Measurements from ENCODE around the gene CFAP43.

CFAP43 gene

DNA sequence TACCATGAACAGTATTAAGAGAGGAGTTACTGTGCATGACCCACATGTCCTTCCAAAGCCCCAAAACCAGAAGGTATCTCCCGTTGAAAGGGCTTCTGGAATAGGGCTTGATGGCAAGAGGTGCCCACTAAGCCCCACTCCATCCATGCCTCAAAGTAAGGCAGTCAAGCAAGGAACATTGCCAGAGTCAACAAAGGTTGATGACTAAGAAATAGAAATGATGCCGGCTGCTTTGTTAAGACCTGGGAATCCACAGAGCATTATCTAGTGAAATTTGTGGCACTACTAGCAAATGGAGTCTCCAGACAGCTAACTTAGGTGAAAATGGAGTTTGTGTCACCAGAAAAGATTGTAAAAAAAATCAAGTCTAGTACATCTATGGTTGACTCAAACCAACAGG is 104.0 kb downstream of the CFAP43 start:
- TF ChIP-seq POU2F2 (IDR thresholded peaks at IDR 0.05; ENCODE audit: low read depth, low read length) (no peak), POLR2AphosphoS5 (IDR thresholded peaks at IDR 0.05; ENCODE audit: low read depth, low read length) (no peak), PAX5 (IDR thresholded peaks at IDR 0.05; ENCODE audit: insufficient read depth, low read length, severe bottlenecking) (no peak)
- FAIRE-seq (no peak), DNase-seq (ENCODE audit: insufficient read length, low spot score) (no peak)

DNA sequence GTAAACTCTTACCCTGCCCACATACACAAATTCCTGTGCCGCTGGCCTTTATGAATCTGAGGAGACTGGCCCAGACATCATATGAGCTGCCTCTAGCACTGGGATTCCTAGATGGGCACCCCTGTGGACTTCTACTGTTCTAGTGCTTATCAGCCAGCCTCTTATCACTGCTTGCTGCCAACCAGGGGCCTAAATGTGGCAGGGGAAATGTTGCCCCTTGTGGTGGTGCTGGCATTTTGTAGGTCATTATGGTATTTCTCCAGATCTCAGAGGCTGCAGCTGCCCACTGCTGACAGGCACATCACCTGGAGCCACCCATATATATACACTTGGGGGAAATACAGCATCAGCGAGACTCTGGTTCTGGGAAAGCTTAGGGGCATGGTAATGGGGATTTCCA is 104.8 kb downstream of the CFAP43 start:
- peak; percentile 76 for FAIRE-seq
- no peak for TF ChIP-seq TAF1 (IDR thresholded peaks at IDR 0.05; ENCODE audit: low read depth, low read length)
- no peak for TF ChIP-seq PAX5 (IDR thresholded peaks at IDR 0.05; ENCODE audit: insufficient read depth, low read length, severe bottlenecking)
- no peak for TF ChIP-seq SPI1 (IDR thresholded peaks at IDR 0.05; ENCODE audit: low read depth, low read length)
- no peak for TF ChIP-seq POLR2AphosphoS5 (IDR thresholded peaks at IDR 0.05; ENCODE audit: low read depth, low read length)
- TF ChIP-seq POLR2A (IDR thresholded peaks at IDR 0.05; ENCODE audit: low read depth, low read length): no peak
- TF ChIP-seq POU2F2 (IDR thresholded peaks at IDR 0.05; ENCODE audit: low read depth, low read length): no peak
- no peak for DNase-seq (ENCODE audit: insufficient read length, low spot score)

DNA sequence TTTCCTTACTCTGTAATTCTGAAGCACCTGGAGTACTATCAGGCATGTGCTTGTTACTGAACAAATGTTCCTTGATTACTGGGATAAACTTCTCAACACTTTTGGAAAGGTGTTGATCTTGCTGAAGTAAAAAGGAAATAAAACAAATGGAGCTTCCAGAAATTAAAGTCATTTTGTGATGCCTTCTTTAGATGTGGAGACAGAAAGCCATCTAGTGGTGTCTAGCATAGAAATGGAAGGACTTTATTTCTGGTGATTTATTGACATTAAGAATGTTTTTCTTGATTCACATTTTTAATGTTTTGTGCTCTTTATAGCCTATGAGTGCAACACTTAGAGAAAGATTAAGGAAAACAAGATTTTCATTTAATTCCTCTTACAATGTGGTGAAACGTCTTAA is 108.8 kb downstream of the CFAP43 start:
- no peak for TF ChIP-seq PAX5 (IDR thresholded peaks at IDR 0.05; ENCODE audit: insufficient read depth, low read length, severe bottlenecking)
- TF ChIP-seq POLR2AphosphoS5 (IDR thresholded peaks at IDR 0.05; ENCODE audit: low read depth, low read length): no peak
- TF ChIP-seq POU2F2 (IDR thresholded peaks at IDR 0.05; ENCODE audit: low read depth, low read length): no peak
- no peak for TF ChIP-seq SPI1 (IDR thresholded peaks at IDR 0.05; ENCODE audit: low read depth, low read length)
- no peak for TF ChIP-seq TAF1 (IDR thresholded peaks at IDR 0.05; ENCODE audit: low read depth, low read length)
- TF ChIP-seq POLR2A (IDR thresholded peaks at IDR 0.05; ENCODE audit: low read depth, low read length): no peak
- DNase-seq (ENCODE audit: insufficient read length, low spot score) (no peak), FAIRE-seq (peak; percentile 58)

DNA sequence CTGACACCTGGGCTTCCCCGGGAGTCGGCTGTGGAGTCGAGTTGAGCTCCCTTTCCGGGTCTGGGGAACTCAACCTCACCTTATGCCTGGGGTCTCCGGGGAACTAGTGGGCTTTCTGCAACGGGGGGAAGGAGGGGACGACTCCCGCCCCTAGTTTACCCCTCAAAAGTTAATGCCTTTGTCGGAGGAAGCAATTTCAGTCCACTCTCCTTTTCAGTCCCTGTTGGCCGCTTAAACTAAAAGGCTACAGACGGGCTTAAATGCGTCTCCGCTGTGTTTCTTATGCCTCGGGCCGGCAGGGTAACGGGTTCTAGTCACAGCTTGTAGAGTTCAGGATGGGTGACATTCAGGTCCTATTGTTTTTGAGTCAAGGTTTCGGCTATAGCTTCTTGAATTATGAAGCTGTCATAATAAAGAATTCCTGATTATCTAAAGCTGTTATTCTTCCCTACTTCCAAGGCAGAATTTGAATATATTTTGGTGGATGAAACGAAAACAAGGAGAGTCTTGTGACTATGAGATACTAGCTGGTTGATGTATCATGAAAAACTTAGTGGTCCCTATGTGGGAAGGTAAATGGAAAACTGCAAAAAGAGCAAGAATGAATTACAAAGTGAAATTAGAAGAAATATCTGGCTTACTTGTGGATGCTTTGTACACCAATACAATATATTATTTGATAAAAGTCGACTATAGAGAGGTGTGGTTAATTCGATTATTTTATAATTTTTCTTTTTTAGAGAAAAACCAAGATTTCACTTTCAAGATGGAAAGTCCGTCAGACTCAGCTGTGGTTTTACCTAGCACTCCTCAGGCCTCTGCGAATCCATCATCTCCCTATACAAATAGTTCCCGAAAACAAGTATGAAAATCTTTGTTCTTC is 109.7 kb downstream of the CFAP43 start:
- TF ChIP-seq POLR2A (IDR thresholded peaks at IDR 0.05; ENCODE audit: low read depth, low read length): no peak
- no peak for TF ChIP-seq POLR2AphosphoS5 (IDR thresholded peaks at IDR 0.05; ENCODE audit: low read depth, low read length)
- no peak for TF ChIP-seq SPI1 (IDR thresholded peaks at IDR 0.05; ENCODE audit: low read depth, low read length)
- no peak for TF ChIP-seq TAF1 (IDR thresholded peaks at IDR 0.05; ENCODE audit: low read depth, low read length)
- TF ChIP-seq PAX5 (IDR thresholded peaks at IDR 0.05; ENCODE audit: insufficient read depth, low read length, severe bottlenecking): no peak
- no peak for TF ChIP-seq POU2F2 (IDR thresholded peaks at IDR 0.05; ENCODE audit: low read depth, low read length)
- DNase-seq (ENCODE audit: insufficient read length, low spot score): no peak
- FAIRE-seq: no peak

DNA sequence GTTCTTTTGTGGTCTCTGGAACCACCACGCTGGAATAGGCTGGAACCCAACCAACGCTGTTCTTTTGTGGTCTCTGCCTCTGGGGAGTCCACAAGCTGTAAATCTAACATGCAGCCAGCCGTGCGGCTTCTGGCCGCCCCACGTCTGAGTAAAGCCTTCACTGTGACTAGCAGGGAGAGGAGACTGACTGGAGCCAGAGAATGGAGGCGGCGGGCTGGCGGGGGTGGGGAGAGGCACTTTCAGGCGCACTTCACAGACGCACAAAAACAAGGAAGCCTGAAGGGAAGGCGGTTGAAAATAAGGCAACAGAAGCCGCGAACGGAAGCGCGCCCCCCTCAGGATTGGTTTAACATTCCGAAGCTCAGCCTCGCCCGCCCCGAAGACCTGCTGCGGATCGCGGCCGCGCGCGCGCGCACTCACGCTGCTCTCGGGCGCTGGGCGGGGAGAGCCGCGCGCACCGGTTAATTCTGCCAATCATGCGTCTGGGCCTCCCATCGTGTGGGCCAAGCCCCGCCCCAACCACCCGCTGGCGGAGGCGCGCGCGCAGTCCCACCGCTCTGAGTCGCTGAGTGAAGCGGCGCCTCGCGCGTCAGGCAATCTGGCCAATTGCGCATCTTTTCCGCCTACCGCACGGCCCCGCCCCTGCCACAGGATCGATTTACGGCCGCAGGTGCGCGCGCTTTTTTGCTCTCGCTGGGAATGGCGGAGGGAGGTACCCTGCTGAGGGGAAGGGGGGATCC is 110.5 kb downstream of the CFAP43 start, which contains the start of gene SFR1:
Gene SFR1 (plus strand): TSS at position 687 of the 740 bp plus-strand sequence. CDS start 13 bp downstream, at position 700.
- FAIRE-seq (peak; percentile 100), DNase-seq (ENCODE audit: insufficient read length, low spot score) (peak; percentile 72)
- TF ChIP-seq POLR2A (IDR thresholded peaks at IDR 0.05; ENCODE audit: low read depth, low read length) (peak; percentile 95), SPI1 (IDR thresholded peaks at IDR 0.05; ENCODE audit: low read depth, low read length) (0 out of 2 replicates have a peak, but pooled peaks have one; percentile 30), TAF1 (IDR thresholded peaks at IDR 0.05; ENCODE audit: low read depth, low read length) (peak; percentile 95), POLR2AphosphoS5 (IDR thresholded peaks at IDR 0.05; ENCODE audit: low read depth, low read length) (peak; percentile 90), POU2F2 (IDR thresholded peaks at IDR 0.05; ENCODE audit: low read depth, low read length) (no peak; the same call in 1 of the 2 replicates), PAX5 (IDR thresholded peaks at IDR 0.05; ENCODE audit: insufficient read depth, low read length, severe bottlenecking) (no peak)

DNA sequence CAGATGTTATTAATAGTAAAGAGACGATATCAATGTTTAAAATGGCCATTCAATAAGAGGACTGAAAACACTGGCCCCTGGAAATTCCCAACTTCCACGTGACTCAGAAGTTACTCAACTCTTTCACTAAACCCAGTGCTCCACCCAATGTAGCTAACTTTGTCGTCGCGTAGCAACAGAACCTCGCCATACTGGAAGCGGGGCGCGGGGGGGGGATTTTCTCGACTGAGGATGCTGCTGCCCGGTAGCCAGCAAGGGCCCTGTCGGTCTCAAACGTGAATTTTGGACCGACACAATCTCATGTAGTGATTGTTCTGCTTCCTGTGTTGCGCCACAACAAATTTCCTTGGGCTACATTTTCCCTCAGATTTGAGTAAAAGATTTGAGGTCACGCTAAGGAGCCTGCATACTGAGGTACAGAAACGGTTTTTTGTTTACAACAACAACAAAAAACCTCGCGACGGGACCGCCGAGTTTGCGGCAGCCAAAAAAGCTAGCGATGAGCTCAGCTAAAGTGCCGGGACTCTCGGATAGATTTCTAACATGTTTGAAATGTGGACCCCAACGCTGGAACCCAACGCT is 111.2 kb downstream of the CFAP43 start:
- TF ChIP-seq PAX5 (IDR thresholded peaks at IDR 0.05; ENCODE audit: insufficient read depth, low read length, severe bottlenecking): no peak
- no peak for TF ChIP-seq TAF1 (IDR thresholded peaks at IDR 0.05; ENCODE audit: low read depth, low read length)
- TF ChIP-seq SPI1 (IDR thresholded peaks at IDR 0.05; ENCODE audit: low read depth, low read length): no peak
- TF ChIP-seq POLR2AphosphoS5 (IDR thresholded peaks at IDR 0.05; ENCODE audit: low read depth, low read length): no peak
- TF ChIP-seq POU2F2 (IDR thresholded peaks at IDR 0.05; ENCODE audit: low read depth, low read length): no peak; the same call in 1 of the 2 replicates
- TF ChIP-seq POLR2A (IDR thresholded peaks at IDR 0.05; ENCODE audit: low read depth, low read length): no peak
- DNase-seq (ENCODE audit: insufficient read length, low spot score) (no peak), FAIRE-seq (no peak)

DNA sequence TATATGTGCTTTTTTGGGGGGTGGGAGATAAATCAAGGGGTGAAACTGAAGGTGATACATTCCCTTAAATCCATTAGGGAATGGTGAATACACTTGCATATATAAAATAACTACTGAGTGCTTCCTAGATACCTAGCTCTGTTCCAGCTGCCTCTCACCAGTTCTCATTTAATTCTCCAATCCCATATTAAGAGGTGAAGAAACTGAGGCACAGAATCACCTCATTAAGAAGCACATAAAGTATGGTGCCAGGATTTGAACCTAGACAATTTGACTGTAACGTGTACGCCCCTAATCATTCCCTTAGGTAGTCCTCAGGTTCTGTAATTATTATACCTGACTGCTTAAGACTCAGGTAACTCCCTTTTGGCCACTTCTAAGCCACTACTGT is 111.7 kb downstream of the CFAP43 start:
- no peak for FAIRE-seq
- DNase-seq (ENCODE audit: insufficient read length, low spot score): no peak

DNA sequence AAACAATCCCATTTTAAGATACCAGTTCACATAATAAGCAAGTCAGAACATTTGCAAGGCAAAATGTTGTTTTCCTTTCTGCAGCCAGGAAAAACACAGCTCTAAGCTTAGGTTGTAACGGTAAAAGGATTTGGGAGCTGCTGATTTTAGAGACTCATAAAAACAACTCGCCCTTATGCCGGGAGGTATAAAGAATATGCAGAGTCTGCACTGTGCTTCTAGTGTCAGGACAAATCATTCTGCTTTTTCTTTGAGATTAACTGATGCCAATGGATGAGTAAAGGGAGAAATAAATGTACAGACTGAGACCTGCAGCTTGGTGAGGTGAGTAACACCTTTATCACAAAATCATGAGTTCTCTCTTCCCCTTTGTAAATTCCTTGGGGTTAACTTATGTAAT is 112.2 kb downstream of the CFAP43 start:
- no peak for TF ChIP-seq TAF1 (IDR thresholded peaks at IDR 0.05; ENCODE audit: low read depth, low read length)
- no peak for TF ChIP-seq SPI1 (IDR thresholded peaks at IDR 0.05; ENCODE audit: low read depth, low read length)
- no peak for TF ChIP-seq POLR2AphosphoS5 (IDR thresholded peaks at IDR 0.05; ENCODE audit: low read depth, low read length)
- TF ChIP-seq POLR2A (IDR thresholded peaks at IDR 0.05; ENCODE audit: low read depth, low read length): no peak
- no peak for TF ChIP-seq PAX5 (IDR thresholded peaks at IDR 0.05; ENCODE audit: insufficient read depth, low read length, severe bottlenecking)
- TF ChIP-seq POU2F2 (IDR thresholded peaks at IDR 0.05; ENCODE audit: low read depth, low read length): no peak
- FAIRE-seq (peak; percentile 57), DNase-seq (ENCODE audit: insufficient read length, low spot score) (no peak)

More for the DNA sequence above, 111.7 kb downstream of the CFAP43 start:
- TF ChIP-seq POLR2A (IDR thresholded peaks at IDR 0.05; ENCODE audit: low read depth, low read length) (no peak), SPI1 (IDR thresholded peaks at IDR 0.05; ENCODE audit: low read depth, low read length) (no peak), POLR2AphosphoS5 (IDR thresholded peaks at IDR 0.05; ENCODE audit: low read depth, low read length) (no peak), POU2F2 (IDR thresholded peaks at IDR 0.05; ENCODE audit: low read depth, low read length) (no peak), TAF1 (IDR thresholded peaks at IDR 0.05; ENCODE audit: low read depth, low read length) (no peak), PAX5 (IDR thresholded peaks at IDR 0.05; ENCODE audit: insufficient read depth, low read length, severe bottlenecking) (no peak)
